Epithelial cell of proximal tubule (primary cell): ENCODE results near the gene AOC3. TPM values are rescaled to one million over a fixed set of nuclear protein-coding genes. Genes with fewer than 3 reads are reported as not detected.

Source experiments
- DNase-seq: peaks from one replicate; pipeline ENCODE4 v3.0.0-alpha.2; 2011; ENCODE audit warnings: low read depth
- H3K4me3 ChIP-seq: 2 replicates; pipeline ENCODE4 v1.5.1; 2011; ENCODE audit warnings: low read depth, mild to moderate bottlenecking, low read length
- CTCF ChIP-seq: conservative IDR thresholded peaks from 2 replicates; pipeline ENCODE4 v1.5.1; 2012; ENCODE audit warnings: low read depth, mild to moderate bottlenecking, low read length
- total RNA-seq: library from RNA; depleted of rRNA; stranded (reverse); fragments of >200 nt; gene quantifications from 2 replicates; pipeline ENCODE4 v1.2.3, GENCODE V29; 2015

AOC3 gene
- total RNA-seq, 1 donor from 2014 or later: not detected

- DNase-seq: no peak
- H3K4me3 ChIP-seq: no peak overlapping the region
- TF ChIP-seq CTCF: no peak
These were observed 6.0 kb upstream of the AOC3 start for GRCh38 chr17:42844761-42845555.

GRCh38 chr17:42845556-42845917 lies 5.5 kb upstream of the AOC3 start:
- DNase-seq: no peak
- no peak overlapping the region for H3K4me3 ChIP-seq
- no peak for TF ChIP-seq CTCF

- DNase-seq: no peak
- no peak overlapping the region for H3K4me3 ChIP-seq
- TF ChIP-seq CTCF: no peak
These were observed 4.9 kb upstream of the AOC3 start for GRCh38 chr17:42845918-42846593.

- DNase-seq: no peak
- TF ChIP-seq CTCF: no peak
- no peak overlapping the region for H3K4me3 ChIP-seq
These were observed 4.3 kb upstream of the AOC3 start for GRCh38 chr17:42846594-42847280.

- DNase-seq: no peak
- TF ChIP-seq CTCF: no peak
- H3K4me3 ChIP-seq: no peak overlapping the region
These were observed 2.9 kb upstream of the AOC3 start for GRCh38 chr17:42848093-42848492.

- no peak for TF ChIP-seq CTCF
- no peak overlapping the region for H3K4me3 ChIP-seq
- no peak for DNase-seq
These were observed 2.0 kb upstream of the AOC3 start for GRCh38 chr17:42849031-42849430.
